ENCODE results near the gene GANC.
"Not testable (repeated sequence)": the region's sequence is repeated elsewhere in the genome, so short reads cannot be mapped to it uniquely, and the experiment has no call there.

GANC gene

GRCh38 chr15:42272939-42273899 is at the start of gene GANC, which contains the start of gene TMEM87A:
Gene GANC (plus strand): TSS chr15:42273201. CDS start chr15:42274482, 1,281 bp downstream.
Gene TMEM87A (minus strand): TSS chr15:42273433. CDS start chr15:42273398, 35 bp downstream.
- peak; percentile 77 to 99 (median 98) for DNase-seq

- peak in 27 of 58 donors; percentile 0 to 67 (median 17) for DNase-seq
Observed at GRCh38 chr15:42226648-42227047, 46.4 kb upstream of the GANC start.

- DNase-seq, result no peak
Observed at GRCh38 chr15:42228036-42228435, 45.0 kb upstream of the GANC start.

- DNase-seq, result not testable (repeated sequence)
Observed at GRCh38 chr15:42228981-42229380, 44.0 kb upstream of the GANC start.

- DNase-seq, result no peak
Observed at GRCh38 chr15:42231088-42231487, 41.9 kb upstream of the GANC start.

GRCh38 chr15:42232606-42233005 is 40.4 kb upstream of the GANC start:
- no peak for DNase-seq

GRCh38 chr15:42233107-42233506 is 39.9 kb upstream of the GANC start:
- DNase-seq, result no peak

GRCh38 chr15:42239528-42240182 is 33.3 kb upstream of the GANC start:
- no peak for DNase-seq

- DNase-seq, result no peak
Observed at GRCh38 chr15:42240823-42241222, 32.2 kb upstream of the GANC start.

- no peak for DNase-seq
Observed at GRCh38 chr15:42253300-42253699, 19.7 kb upstream of the GANC start.

GRCh38 chr15:42264795-42265194 is 8.2 kb upstream of the GANC start:
- DNase-seq, result no peak

GRCh38 chr15:42267286-42267685 is 5.7 kb upstream of the GANC start:
- no peak for DNase-seq

GRCh38 chr15:42270551-42270950 is 2.5 kb upstream of the GANC start:
- no peak for DNase-seq

GRCh38 chr15:42270996-42271395 is 2.0 kb upstream of the GANC start:
- no peak for DNase-seq

GRCh38 chr15:42273900-42274701 is 1.1 kb downstream of the GANC start:
- peak in 41 of 58 donors; percentile 20 to 82 (median 55) for DNase-seq

- peak in 1 of 58 donors; percentile 2 for DNase-seq
Observed at GRCh38 chr15:42274702-42274989, 1.6 kb downstream of the GANC start.

GRCh38 chr15:42275780-42276391 is 2.9 kb downstream of the GANC start:
- peak in 2 of 58 donors; percentile 0 to 43 for DNase-seq

- DNase-seq, result no peak
Observed at GRCh38 chr15:42276762-42277161, 3.8 kb downstream of the GANC start.

- no peak for DNase-seq
Observed at GRCh38 chr15:42279234-42279723, 6.3 kb downstream of the GANC start.

GRCh38 chr15:42282344-42282743 is 9.3 kb downstream of the GANC start:
- DNase-seq, result no peak

- DNase-seq, result no peak
Observed at GRCh38 chr15:42282926-42283325, 9.9 kb downstream of the GANC start.
